ENCODE results near the gene TUNAR. TPM values are rescaled to one million over a fixed set of nuclear protein-coding genes. Genes with fewer than 3 reads are reported as not detected.

Gene TUNAR
- total and polyA plus RNA-seq, 2 of the 4 experiments (the other 2 are of a cell fraction), result not detected

DNA sequence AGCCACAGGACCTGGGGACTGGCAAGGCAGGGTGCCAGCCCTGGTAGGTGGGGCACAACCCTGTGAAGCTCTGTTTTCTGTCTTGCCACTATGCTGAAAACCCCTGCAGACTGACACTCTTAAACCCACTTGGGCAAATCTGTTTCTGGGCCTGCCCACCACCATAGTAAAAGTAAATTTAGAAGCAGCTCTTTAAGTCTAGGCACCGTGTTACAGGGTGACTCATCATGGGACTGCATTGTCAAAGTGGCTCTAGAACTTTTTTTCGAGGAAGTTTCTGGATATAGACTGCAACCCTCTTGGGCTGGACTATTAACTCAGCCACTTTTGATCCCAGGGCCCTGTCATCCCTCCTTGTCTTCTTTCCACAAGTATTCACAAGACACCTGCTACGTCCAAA, 7.7 kb downstream of the TUNAR start:
- no CpG with 5 or more reads among the region's 3 CpGs for WGBS, 2 experiments (ENCODE audit: extremely low coverage in 2 of 2, insufficient read length in 1 of 2)
- H4K91ac ChIP-seq (ENCODE audit: insufficient read depth, low read depth, low read length), result no peak overlapping the region
- H3K36me3 ChIP-seq (ENCODE audit: control insufficient read depth, insufficient read depth, low read length), result no peaks in the 10 kb centered on the region
- H2BK20ac ChIP-seq (ENCODE audit: low read depth, low read length), result no peak overlapping the region
- no peak overlapping the region for H3K4me3 ChIP-seq (ENCODE audit: insufficient read depth, low read depth, low read length)
- dilution Hi-C loops (cut with HindIII; ENCODE audit: low sequenced_read_pairs, unreplicated experiment) (no loop called here), intact Hi-C loops (cut with micrococcal nuclease) (no loop called here), in situ Hi-C loops (cut with MboI; ENCODE audit: low sequenced_read_pairs) (no loop called here)
- no peak overlapping the region for H3K18ac ChIP-seq (ENCODE audit: low read depth, low read length)
- H3K56ac ChIP-seq (ENCODE audit: extremely low read depth, insufficient read depth, low read length), result no peak overlapping the region
- no peaks in the 10 kb centered on the region for H3K9me3 ChIP-seq (ENCODE audit: control insufficient read depth, insufficient read depth, low read length)
- H3K4me1 ChIP-seq (ENCODE audit: control insufficient read depth, insufficient read depth, low read length), result no peaks in the 10 kb centered on the region
- H2BK15ac ChIP-seq (ENCODE audit: low read depth, low read length), result no peak overlapping the region
- no peak overlapping the region for H3K9ac ChIP-seq (ENCODE audit: low read depth, low read length)
- no peak overlapping the region for H3K23ac ChIP-seq (ENCODE audit: low read depth, low read length)
- H3K14ac ChIP-seq (replicated peaks; ENCODE audit: low read depth, low read length), result no peak overlapping the region
- no peak overlapping the region for H3K4me2 ChIP-seq (ENCODE audit: low read depth, low read length)
- H3K79me1 ChIP-seq (ENCODE audit: low read depth in 1 of 2, low read length in 2 of 2), result no peaks in the 10 kb centered on the region
- H2AFZ ChIP-seq (replicated peaks; ENCODE audit: low read length, poor library complexity), result no peak overlapping the region
- no TSS peak for BruUV-seq (replicated peaks)
- H2AK5ac ChIP-seq (ENCODE audit: low read depth, low read length), result no peak overlapping the region
- H4K20me1 ChIP-seq (ENCODE audit: insufficient read depth, low read length), result no peaks in the 10 kb centered on the region
- H2BK5ac ChIP-seq (ENCODE audit: low read depth, low read length, poor library complexity, severe bottlenecking), result no peak overlapping the region
- TF ChIP-seq MXI1 (IDR thresholded peaks at IDR 0.05; ENCODE audit: borderline replicate concordance, low read depth, low read length) (no peak), POLR2A (IDR thresholded peaks at IDR 0.05; ENCODE audit: low read depth, low read length) (no peak), BHLHE40 (IDR thresholded peaks at IDR 0.05; ENCODE audit: low read depth, low read length) (no peak), MAFK (IDR thresholded peaks at IDR 0.05; ENCODE audit: low read depth, low read length) (no peak), FOS (IDR thresholded peaks at IDR 0.05; ENCODE audit: low read depth, low read length) (no peak), RAD21 (IDR thresholded peaks at IDR 0.05; ENCODE audit: low read length) (no peak), CEBPB (IDR thresholded peaks at IDR 0.05; ENCODE audit: low read depth, low read length) (no peak), MAZ (IDR thresholded peaks at IDR 0.05; ENCODE audit: borderline replicate concordance, low read depth, low read length) (no peak)
- TF ChIP-seq, protein P1, sequence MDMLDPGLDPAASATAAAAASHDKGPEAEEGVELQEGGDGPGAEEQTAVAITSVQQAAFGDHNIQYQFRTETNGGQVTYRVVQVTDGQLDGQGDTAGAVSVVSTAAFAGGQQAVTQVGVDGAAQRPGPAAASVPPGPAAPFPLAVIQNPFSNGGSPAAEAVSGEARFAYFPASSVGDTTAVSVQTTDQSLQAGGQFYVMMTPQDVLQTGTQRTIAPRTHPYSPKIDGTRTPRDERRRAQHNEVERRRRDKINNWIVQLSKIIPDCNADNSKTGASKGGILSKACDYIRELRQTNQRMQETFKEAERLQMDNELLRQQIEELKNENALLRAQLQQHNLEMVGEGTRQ (IDR thresholded peaks at IDR 0.05; ENCODE audit: low read depth, low read length), result no peak
- ChIA-PET POLR2A (ENCODE audit: unreplicated experiment) (no interaction called here), CTCF (no interaction called here)
- no peak overlapping the region for H4K5ac ChIP-seq (ENCODE audit: low read depth, low read length)
- H4K8ac ChIP-seq (ENCODE audit: low read depth in 2 of 2, low read length in 2 of 2), result no peak overlapping the region
- DNase-seq (no peak), ATAC-seq (ENCODE audit: low read depth) (no peak)
- no peak overlapping the region for H2BK120ac ChIP-seq (ENCODE audit: low read depth, low read length)
- H2AK9ac ChIP-seq (replicated peaks; ENCODE audit: low read depth, low read length, poor library complexity), result no peak overlapping the region
- H3K4ac ChIP-seq (ENCODE audit: low read depth, low read length), result no peak overlapping the region
- no peaks in the 10 kb centered on the region for H3K9me1 ChIP-seq (ENCODE audit: insufficient read depth, low read length)
- peaks cover 6% of the 10 kb centered on the region for H3K27me3 ChIP-seq (ENCODE audit: control insufficient read depth, insufficient read depth, low read length)
- H3K27ac ChIP-seq (ENCODE audit: insufficient read depth, low read length), result no peak overlapping the region
